ENCODE data around the gene KRT77.

KRT77 gene

DNA sequence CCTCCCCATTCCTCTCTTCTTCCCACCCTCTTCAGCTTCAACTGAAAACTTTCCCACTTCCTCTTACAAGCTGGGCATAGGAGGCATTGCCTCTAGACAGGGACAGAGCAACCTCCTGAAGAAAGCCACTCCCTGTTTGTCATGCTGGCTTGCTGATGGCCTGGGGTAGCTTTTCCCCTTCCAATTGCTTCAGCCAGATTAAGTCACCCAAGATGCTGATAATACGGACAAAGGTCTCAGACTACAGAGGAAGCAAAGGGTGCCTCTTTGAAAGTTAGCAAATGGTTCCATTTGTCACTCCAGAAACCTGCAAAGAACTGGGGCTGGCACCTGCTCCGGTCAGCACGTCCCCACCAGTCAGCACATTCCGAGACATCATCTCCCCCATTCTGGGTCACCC lies 57.3 kb downstream of the KRT77 start:
- no peak overlapping the region for H3K4me3 ChIP-seq (ENCODE audit: low read depth, low read length)
- TF ChIP-seq, protein P1, sequence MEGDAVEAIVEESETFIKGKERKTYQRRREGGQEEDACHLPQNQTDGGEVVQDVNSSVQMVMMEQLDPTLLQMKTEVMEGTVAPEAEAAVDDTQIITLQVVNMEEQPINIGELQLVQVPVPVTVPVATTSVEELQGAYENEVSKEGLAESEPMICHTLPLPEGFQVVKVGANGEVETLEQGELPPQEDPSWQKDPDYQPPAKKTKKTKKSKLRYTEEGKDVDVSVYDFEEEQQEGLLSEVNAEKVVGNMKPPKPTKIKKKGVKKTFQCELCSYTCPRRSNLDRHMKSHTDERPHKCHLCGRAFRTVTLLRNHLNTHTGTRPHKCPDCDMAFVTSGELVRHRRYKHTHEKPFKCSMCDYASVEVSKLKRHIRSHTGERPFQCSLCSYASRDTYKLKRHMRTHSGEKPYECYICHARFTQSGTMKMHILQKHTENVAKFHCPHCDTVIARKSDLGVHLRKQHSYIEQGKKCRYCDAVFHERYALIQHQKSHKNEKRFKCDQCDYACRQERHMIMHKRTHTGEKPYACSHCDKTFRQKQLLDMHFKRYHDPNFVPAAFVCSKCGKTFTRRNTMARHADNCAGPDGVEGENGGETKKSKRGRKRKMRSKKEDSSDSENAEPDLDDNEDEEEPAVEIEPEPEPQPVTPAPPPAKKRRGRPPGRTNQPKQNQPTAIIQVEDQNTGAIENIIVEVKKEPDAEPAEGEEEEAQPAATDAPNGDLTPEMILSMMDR (IDR thresholded peaks at IDR 0.05; ENCODE audit: borderline replicate concordance, insufficient read depth, low read depth, low read length): no peak

DNA sequence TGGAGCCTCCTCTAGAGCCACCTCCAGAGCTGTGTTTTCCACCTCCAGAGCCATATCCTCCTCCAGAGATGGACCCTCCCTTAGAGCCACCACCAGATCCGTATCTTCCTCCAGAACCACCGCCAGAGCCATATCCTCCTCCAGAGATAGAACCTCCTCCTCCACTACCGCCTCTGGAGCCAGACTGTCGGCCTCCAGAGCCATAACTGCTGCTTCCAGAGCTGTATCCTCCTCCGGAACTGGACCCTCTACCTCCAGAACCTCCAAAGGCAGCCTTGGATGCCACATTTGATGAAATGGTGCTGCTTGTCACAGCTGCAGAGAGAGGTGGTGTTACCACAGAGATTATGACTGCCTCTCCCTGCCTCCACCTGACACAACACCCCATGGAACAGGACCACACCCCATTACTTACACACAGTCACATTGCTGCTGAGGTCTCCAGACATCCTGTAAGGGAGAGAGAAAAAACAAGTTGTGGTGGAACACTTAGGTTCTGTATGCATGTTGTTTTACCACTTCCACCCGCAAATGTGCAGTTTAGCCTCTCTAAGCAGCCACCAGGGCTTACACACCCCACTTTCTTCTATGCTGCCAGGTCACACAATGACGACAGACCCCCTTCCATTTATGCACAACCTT lies 58.1 kb downstream of the KRT77 start:
- TF ChIP-seq, protein P1 (IDR thresholded peaks at IDR 0.05; ENCODE audit: borderline replicate concordance, insufficient read depth, low read depth, low read length): no peak
- H3K4me3 ChIP-seq (ENCODE audit: low read depth, low read length): no peak overlapping the region

DNA sequence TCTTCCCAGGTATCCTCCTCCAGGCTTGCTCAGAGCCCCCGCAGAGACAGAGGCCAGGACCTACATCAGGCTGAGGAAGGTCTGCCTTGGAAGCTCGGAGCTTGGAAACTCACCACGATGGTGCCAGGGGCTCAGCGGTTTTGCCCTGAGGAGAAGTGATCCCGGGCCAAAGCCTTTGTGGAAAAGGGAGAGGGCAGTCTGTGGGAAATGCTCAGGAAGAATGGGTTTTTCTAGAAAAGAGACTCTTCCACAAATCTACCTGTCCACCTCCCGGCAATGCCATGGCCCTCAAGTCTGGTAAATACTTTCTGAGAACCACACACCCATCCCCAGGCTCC lies 59.3 kb downstream of the KRT77 start:
- H3K4me3 ChIP-seq (ENCODE audit: low read depth, low read length): no peak overlapping the region
- TF ChIP-seq, protein P1 (IDR thresholded peaks at IDR 0.05; ENCODE audit: borderline replicate concordance, insufficient read depth, low read depth, low read length): no peak

DNA sequence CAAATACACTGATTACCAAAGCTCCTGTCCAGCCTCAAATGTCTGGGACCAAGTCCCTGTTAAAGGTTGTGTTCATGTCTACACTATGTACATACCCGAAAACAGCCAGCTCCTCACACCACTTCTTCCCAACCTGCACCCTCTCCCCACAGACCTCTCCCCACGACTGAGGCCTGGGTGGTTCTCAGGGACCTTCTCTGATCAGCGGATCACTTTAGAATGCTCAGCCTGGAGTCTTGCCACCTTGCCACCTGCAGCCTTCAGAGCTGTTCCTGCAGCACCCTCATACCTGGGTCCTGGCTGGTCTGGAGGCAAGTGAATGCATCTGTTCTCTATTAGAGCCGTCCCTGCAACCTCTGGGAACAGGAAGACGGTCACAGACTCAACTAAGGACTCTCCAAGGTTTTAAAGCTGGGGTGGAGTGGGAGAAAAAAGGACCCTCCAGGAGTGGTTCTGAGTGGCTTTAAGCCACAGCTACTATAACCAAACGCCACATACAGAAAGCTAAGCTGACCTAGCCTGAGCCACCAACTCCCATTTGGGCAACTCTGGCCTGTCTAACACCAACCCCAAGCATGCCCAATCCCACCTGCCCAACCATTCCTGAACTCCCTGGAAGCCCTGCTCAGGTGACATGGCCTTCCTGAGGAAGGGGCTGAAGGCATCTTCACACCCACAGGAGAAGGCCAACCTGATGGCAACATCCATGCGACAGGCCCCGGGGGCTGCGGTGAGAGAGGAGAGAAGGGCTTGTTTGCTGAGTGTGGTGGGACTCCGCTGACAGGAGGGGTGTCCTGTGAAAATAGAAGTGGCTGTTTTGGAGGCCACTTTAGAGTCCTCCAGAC lies 59.9 kb downstream of the KRT77 start:
- TF ChIP-seq, protein P1 (IDR thresholded peaks at IDR 0.05; ENCODE audit: borderline replicate concordance, insufficient read depth, low read depth, low read length): no peak
- no peak overlapping the region for H3K4me3 ChIP-seq (ENCODE audit: low read depth, low read length)

DNA sequence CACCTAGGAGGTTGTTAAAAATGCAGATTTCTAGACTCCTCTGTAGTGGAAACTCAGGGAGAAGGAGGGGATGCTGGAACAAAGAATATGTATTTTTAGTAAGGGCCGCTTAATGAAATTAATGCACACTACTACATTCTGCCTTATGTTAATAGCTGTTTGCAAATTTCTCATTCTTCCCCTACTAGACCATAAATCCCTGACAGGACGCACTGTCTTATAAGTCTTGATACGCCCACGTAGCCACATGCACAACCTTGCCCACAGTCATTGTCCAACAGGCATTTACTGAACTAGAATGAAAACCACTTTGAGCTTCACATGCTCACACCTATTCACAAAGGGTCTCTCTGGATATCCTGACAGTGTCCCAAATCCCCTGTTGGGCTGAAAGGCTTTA lies 61.9 kb downstream of the KRT77 start:
- TF ChIP-seq, protein P1 (IDR thresholded peaks at IDR 0.05; ENCODE audit: borderline replicate concordance, insufficient read depth, low read depth, low read length): no peak
- no peak overlapping the region for H3K4me3 ChIP-seq (ENCODE audit: low read depth, low read length)
